ENCODE measurements around the gene SPECC1. TPM values are rescaled to one million over a fixed set of nuclear protein-coding genes. Genes with fewer than 3 reads are reported as not detected.

Gene SPECC1
- total RNA-seq, 1 donor from 2014 or later, result 83.0 TPM

DNA sequence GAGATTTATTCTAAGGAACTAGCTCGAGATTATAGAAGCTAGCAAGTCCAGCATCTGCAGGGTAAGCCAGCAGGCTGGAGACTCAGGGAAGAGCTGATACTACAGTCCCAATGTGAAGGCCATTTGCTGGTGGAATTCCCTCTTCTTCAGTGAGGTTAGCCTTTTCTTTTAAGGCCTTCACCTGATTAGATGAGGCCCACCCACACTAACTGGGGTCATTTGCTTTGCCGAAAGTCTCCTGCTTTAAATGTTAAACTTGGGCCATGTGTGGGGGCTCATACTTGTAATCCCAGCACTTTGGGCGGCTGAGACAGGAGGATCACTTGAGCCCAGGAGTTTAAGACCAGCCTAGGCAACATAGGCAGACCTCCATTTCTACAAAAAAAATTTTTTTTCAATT, 289.9 kb downstream of the SPECC1 start:
- no peak for FAIRE-seq
- Mint-ChIP-seq H3K9me3 (ENCODE audit: unreplicated experiment) (peaks cover 4% of the 10 kb centered on the region), H3K4me1 (ENCODE audit: low read depth, unreplicated experiment) (peaks cover 32% of the 10 kb centered on the region), H3K27me3 (ENCODE audit: low read depth, unreplicated experiment) (no peaks in the 10 kb centered on the region), H3K36me3 (ENCODE audit: low read depth, unreplicated experiment) (peaks cover 19% of the 10 kb centered on the region), H3K4me3 (ENCODE audit: unreplicated experiment) (no peak overlapping the region), H3K27ac (ENCODE audit: unreplicated experiment) (no peak overlapping the region)
- Histone ChIP-seq H3K79me2 (ENCODE audit: insufficient read depth, low read length) (peaks cover 2% of the 10 kb centered on the region), H3K4me1 (ENCODE audit: insufficient read depth, low read length) (peaks cover 21% of the 10 kb centered on the region), H3K9me3 (ENCODE audit: insufficient read depth, low read depth, low read length) (no peaks in the 10 kb centered on the region), H3K36me3 (ENCODE audit: insufficient read depth, low read length) (peaks cover 2% of the 10 kb centered on the region), H3K9ac (ENCODE audit: low read length) (no peak overlapping the region), H3K27ac (ENCODE audit: low read depth, low read length) (peak overlapping the region; percentile 99), H3K4me3 (ENCODE audit: insufficient read depth, low read depth, low read length) (no peak overlapping the region), H4K20me1 (ENCODE audit: insufficient read depth, low read length) (peaks cover 4% of the 10 kb centered on the region), H3K4me2 (ENCODE audit: low read length) (no peak overlapping the region), H3K27me3 (ENCODE audit: insufficient read depth, low read length) (no peaks in the 10 kb centered on the region), H2AFZ (ENCODE audit: low read depth, low read length) (no peak overlapping the region)
- TF ChIP-seq, protein P1, sequence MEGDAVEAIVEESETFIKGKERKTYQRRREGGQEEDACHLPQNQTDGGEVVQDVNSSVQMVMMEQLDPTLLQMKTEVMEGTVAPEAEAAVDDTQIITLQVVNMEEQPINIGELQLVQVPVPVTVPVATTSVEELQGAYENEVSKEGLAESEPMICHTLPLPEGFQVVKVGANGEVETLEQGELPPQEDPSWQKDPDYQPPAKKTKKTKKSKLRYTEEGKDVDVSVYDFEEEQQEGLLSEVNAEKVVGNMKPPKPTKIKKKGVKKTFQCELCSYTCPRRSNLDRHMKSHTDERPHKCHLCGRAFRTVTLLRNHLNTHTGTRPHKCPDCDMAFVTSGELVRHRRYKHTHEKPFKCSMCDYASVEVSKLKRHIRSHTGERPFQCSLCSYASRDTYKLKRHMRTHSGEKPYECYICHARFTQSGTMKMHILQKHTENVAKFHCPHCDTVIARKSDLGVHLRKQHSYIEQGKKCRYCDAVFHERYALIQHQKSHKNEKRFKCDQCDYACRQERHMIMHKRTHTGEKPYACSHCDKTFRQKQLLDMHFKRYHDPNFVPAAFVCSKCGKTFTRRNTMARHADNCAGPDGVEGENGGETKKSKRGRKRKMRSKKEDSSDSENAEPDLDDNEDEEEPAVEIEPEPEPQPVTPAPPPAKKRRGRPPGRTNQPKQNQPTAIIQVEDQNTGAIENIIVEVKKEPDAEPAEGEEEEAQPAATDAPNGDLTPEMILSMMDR (IDR thresholded peaks at IDR 0.05; ENCODE audit: insufficient read depth, low read depth, low read length), result no peak
- no peak for TF ChIP-seq EZH2 (IDR thresholded peaks at IDR 0.05; ENCODE audit: insufficient read depth, low read length)
- no peak for DNase-seq (ENCODE audit: low read depth)

DNA sequence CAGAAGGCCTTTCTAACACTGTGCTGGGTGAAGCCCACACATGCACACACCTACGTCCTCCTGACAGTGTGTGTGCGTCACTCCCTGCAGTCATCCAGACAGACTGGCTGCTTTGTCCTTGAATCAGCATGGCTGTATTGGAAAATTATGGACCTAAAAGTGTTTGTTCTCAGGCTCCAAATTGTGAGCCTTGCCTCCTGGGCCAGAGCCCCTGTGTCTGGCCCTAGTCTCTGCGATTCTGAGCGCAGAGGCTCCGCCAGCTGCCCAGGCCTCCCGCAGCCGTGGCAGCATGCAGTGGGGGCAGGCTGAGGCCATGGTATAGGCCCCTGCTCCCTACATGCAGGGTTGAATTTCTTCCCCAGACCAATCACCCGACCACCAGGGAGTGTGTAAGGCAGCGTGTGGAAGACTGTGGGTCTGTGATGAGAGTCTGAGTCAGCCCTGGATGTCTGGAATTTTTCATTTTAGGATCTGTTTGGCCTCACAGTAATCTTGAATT, 291.3 kb downstream of the SPECC1 start:
- Histone ChIP-seq H3K9ac (ENCODE audit: low read length) (peak overlapping the region; percentile 88), H3K27ac (ENCODE audit: low read depth, low read length) (peak overlapping the region; percentile 99), H3K4me1 (ENCODE audit: insufficient read depth, low read length) (peaks cover 21% of the 10 kb centered on the region), H3K27me3 (ENCODE audit: insufficient read depth, low read length) (no peaks in the 10 kb centered on the region), H3K4me2 (ENCODE audit: low read length) (peak overlapping the region; percentile 67), H3K4me3 (ENCODE audit: insufficient read depth, low read depth, low read length) (no peak overlapping the region), H3K9me3 (ENCODE audit: insufficient read depth, low read depth, low read length) (no peaks in the 10 kb centered on the region), H4K20me1 (ENCODE audit: insufficient read depth, low read length) (no peaks in the 10 kb centered on the region), H2AFZ (ENCODE audit: low read depth, low read length) (peak overlapping the region; percentile 65), H3K36me3 (ENCODE audit: insufficient read depth, low read length) (peaks cover 2% of the 10 kb centered on the region), H3K79me2 (ENCODE audit: insufficient read depth, low read length) (peaks cover 2% of the 10 kb centered on the region)
- H3K36me3 Mint-ChIP-seq (ENCODE audit: low read depth, unreplicated experiment), result peaks cover 14% of the 10 kb centered on the region
- peak overlapping the region; percentile 98 for H3K27ac Mint-ChIP-seq (ENCODE audit: unreplicated experiment)
- TF ChIP-seq EZH2 (IDR thresholded peaks at IDR 0.05; ENCODE audit: insufficient read depth, low read length), result no peak
- TF ChIP-seq, protein P1 (IDR thresholded peaks at IDR 0.05; ENCODE audit: insufficient read depth, low read depth, low read length), result no peak
- peak overlapping the region; percentile 47 for H3K4me3 Mint-ChIP-seq (ENCODE audit: unreplicated experiment)
- H3K27me3 Mint-ChIP-seq (ENCODE audit: low read depth, unreplicated experiment), result no peaks in the 10 kb centered on the region
- peak; percentile 59 for FAIRE-seq
- DNase-seq (ENCODE audit: low read depth), result peak; percentile 98
- H3K4me1 Mint-ChIP-seq (ENCODE audit: low read depth, unreplicated experiment), result peaks cover 32% of the 10 kb centered on the region
- peaks cover 4% of the 10 kb centered on the region for H3K9me3 Mint-ChIP-seq (ENCODE audit: unreplicated experiment)

DNA sequence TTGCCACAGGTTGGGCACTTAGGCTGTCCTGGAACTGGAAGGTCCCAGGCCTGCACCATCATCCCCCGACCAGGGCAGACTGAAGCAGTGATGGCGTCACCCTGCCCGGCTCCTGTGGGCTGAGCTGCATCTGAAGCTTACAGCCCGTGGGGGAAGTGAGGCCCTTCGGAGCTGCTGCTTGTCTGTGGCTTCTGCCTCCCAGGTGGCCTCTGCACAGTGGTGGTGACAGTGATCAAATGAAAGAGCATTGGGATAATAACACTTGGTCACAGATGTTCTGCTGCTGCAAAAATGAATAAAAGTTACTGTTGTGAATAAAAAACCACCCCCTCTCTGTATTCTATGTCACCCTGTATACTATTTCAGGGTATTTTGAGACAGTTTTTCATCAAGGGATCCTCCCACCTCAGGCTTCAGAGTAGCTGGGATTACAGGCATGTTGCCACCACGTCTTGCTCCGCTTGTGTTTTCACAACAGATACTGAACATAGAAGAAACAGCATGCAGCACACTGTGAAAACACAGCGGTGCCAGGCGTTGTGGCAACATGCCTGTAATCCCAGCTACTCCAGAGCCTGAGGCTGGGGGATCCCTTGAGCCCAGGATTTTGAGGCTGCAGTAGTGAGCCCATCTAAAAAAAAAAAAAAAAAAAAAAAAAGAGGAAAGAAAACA, 293.2 kb downstream of the SPECC1 start:
- H3K36me3 ChIP-seq (ENCODE audit: insufficient read depth, low read length), result no peaks in the 10 kb centered on the region
- no peak overlapping the region for H3K4me2 ChIP-seq (ENCODE audit: low read length)
- H3K4me1 ChIP-seq (ENCODE audit: insufficient read depth, low read length), result peaks cover 21% of the 10 kb centered on the region
- H3K9me3 Mint-ChIP-seq (ENCODE audit: unreplicated experiment), result peaks cover 12% of the 10 kb centered on the region
- no peak for DNase-seq (ENCODE audit: low read depth)
- H3K79me2 ChIP-seq (ENCODE audit: insufficient read depth, low read length), result peaks cover 2% of the 10 kb centered on the region
- H3K4me3 Mint-ChIP-seq (ENCODE audit: unreplicated experiment), result no peak overlapping the region
- H3K9ac ChIP-seq (ENCODE audit: low read length), result no peak overlapping the region
- peaks cover 23% of the 10 kb centered on the region for H3K36me3 Mint-ChIP-seq (ENCODE audit: low read depth, unreplicated experiment)
- no peak for FAIRE-seq
- peak overlapping the region; percentile 77 for H3K27ac Mint-ChIP-seq (ENCODE audit: unreplicated experiment)
- H3K4me3 ChIP-seq (ENCODE audit: insufficient read depth, low read depth, low read length), result no peak overlapping the region
- no peaks in the 10 kb centered on the region for H4K20me1 ChIP-seq (ENCODE audit: insufficient read depth, low read length)
- H3K27me3 ChIP-seq (ENCODE audit: insufficient read depth, low read length), result no peaks in the 10 kb centered on the region
- peaks cover 8% of the 10 kb centered on the region for H3K9me3 ChIP-seq (ENCODE audit: insufficient read depth, low read depth, low read length)
- H2AFZ ChIP-seq (ENCODE audit: low read depth, low read length), result no peak overlapping the region
- H3K27ac ChIP-seq (ENCODE audit: low read depth, low read length), result peak overlapping the region; percentile 99
- peaks cover 32% of the 10 kb centered on the region for H3K4me1 Mint-ChIP-seq (ENCODE audit: low read depth, unreplicated experiment)
- TF ChIP-seq, protein P1 (IDR thresholded peaks at IDR 0.05; ENCODE audit: insufficient read depth, low read depth, low read length), result no peak
- TF ChIP-seq EZH2 (IDR thresholded peaks at IDR 0.05; ENCODE audit: insufficient read depth, low read length), result no peak
- H3K27me3 Mint-ChIP-seq (ENCODE audit: low read depth, unreplicated experiment), result no peaks in the 10 kb centered on the region

Data from astrocyte (in vitro differentiated cells and primary cell).